ENCODE measurements around the gene TNNI3.
A peak's percentile ranks its signal among the peaks of the same experiment; 100 is the strongest.
"Not testable (repeated sequence)": the region's sequence is repeated elsewhere in the genome, so short reads cannot be mapped to it uniquely, and the experiment has no call there.

TNNI3 gene

GRCh38 chr19:55109527-55110291 is 47.8 kb downstream of the TNNI3 start:
- Histone ChIP-seq H3K27ac (ENCODE audit: insufficient read depth in 1 of 2, low read depth in 1 of 2, low read length in 2 of 2, poor library complexity in 1 of 2, severe bottlenecking in 2 of 2) (no peak overlapping the region), H3K4me3 (ENCODE audit: control insufficient read depth in 1 of 7, extremely low read depth in 1 of 7, insufficient read depth in 4 of 7, low read depth in 2 of 7, low read length in 6 of 7) (no peak overlapping the region), H3K9me3 (ENCODE audit: control extremely low read depth in 1 of 5, control insufficient read depth in 4 of 5, insufficient read depth in 2 of 5, low read depth in 1 of 5, low read length in 4 of 5) (no peaks in the 10 kb centered on the region), H3K27me3 (replicated peaks in 2 of 5; ENCODE audit: control insufficient read depth in 4 of 5, insufficient read depth in 5 of 5, low read length in 4 of 5) (no peaks in the 10 kb centered on the region), H3K36me3 (ENCODE audit: control insufficient read depth in 4 of 4, insufficient read depth in 4 of 4, low read length in 3 of 4) (peaks cover 0 to 34% (median 20%) of the 10 kb centered on the region in 4 experiments), H3K4me1 (ENCODE audit: control extremely low read depth in 1 of 4, control insufficient read depth in 4 of 4, insufficient read depth in 4 of 4, low read length in 3 of 4) (peaks cover 0 to 7% (median 0%) of the 10 kb centered on the region in 4 experiments)
- WGBS (ENCODE audit: insufficient coverage), result 96% methylated on average over 18 of the region's 20 CpGs
- POLR2A ChIA-PET, result no interaction called here
- CTCF ChIA-PET, result no interaction called here
- DNase-seq, result no peak

- H3K9me3 ChIP-seq (ENCODE audit: control extremely low read depth in 1 of 5, control insufficient read depth in 4 of 5, insufficient read depth in 2 of 5, low read depth in 1 of 5, low read length in 4 of 5), result peaks cover 0 to 11% (median 0%) of the 10 kb centered on the region in 5 experiments
- DNase-seq; H3K4me1 ChIP-seq (ENCODE audit: control extremely low read depth in 1 of 4, control insufficient read depth in 4 of 4, insufficient read depth in 4 of 4, low read length in 3 of 4); H3K27me3 ChIP-seq (replicated peaks in 2 of 5; ENCODE audit: control insufficient read depth in 4 of 5, insufficient read depth in 5 of 5, low read length in 4 of 5); H3K4me3 ChIP-seq (ENCODE audit: control insufficient read depth in 1 of 7, extremely low read depth in 1 of 7, insufficient read depth in 4 of 7, low read depth in 2 of 7, low read length in 6 of 7); H3K27ac ChIP-seq (ENCODE audit: insufficient read depth in 1 of 2, low read depth in 1 of 2, low read length in 2 of 2, poor library complexity in 1 of 2, severe bottlenecking in 2 of 2); POLR2A ChIA-PET: not testable (repeated sequence)
- WGBS (ENCODE audit: insufficient coverage), result 93% methylated on average over 2 of the region's 3 CpGs
- peaks cover 5 to 35% (median 24%) of the 10 kb centered on the region in 4 experiments for H3K36me3 ChIP-seq (ENCODE audit: control insufficient read depth in 4 of 4, insufficient read depth in 4 of 4, low read length in 3 of 4)
- CTCF ChIA-PET, result interaction anchor here (4.9 kb wide), 1 partner anchor 18 kb away, joined by 25 read pairs; no protein-coding TSS in a partner anchor
These were observed 50.3 kb downstream of the TNNI3 start for GRCh38 chr19:55107252-55107651.

GRCh38 chr19:55106591-55106990 is 50.9 kb downstream of the TNNI3 start:
- no peaks in the 10 kb centered on the region for H3K27me3 ChIP-seq (replicated peaks in 2 of 5; ENCODE audit: control insufficient read depth in 4 of 5, insufficient read depth in 5 of 5, low read length in 4 of 5)
- H3K4me3 ChIP-seq (ENCODE audit: control insufficient read depth in 1 of 7, extremely low read depth in 1 of 7, insufficient read depth in 4 of 7, low read depth in 2 of 7, low read length in 6 of 7), result no peak overlapping the region
- DNase-seq, result no peak
- 97% methylated on average over 4 of the region's 6 CpGs for WGBS (ENCODE audit: insufficient coverage)
- ChIA-PET POLR2A (no interaction called here), CTCF (interaction anchor here (4.9 kb wide), 1 partner anchor 18 kb away, joined by 25 read pairs; no protein-coding TSS in a partner anchor)
- no peaks in the 10 kb centered on the region for H3K4me1 ChIP-seq (ENCODE audit: control extremely low read depth in 1 of 4, control insufficient read depth in 4 of 4, insufficient read depth in 4 of 4, low read length in 3 of 4)
- H3K9me3 ChIP-seq (ENCODE audit: control extremely low read depth in 1 of 5, control insufficient read depth in 4 of 5, insufficient read depth in 2 of 5, low read depth in 1 of 5, low read length in 4 of 5), result peaks cover 0 to 11% (median 0%) of the 10 kb centered on the region in 5 experiments
- no peak overlapping the region for H3K27ac ChIP-seq (ENCODE audit: insufficient read depth in 1 of 2, low read depth in 1 of 2, low read length in 2 of 2, poor library complexity in 1 of 2, severe bottlenecking in 2 of 2)
- H3K36me3 ChIP-seq (ENCODE audit: control insufficient read depth in 4 of 4, insufficient read depth in 4 of 4, low read length in 3 of 4), result peaks cover 5 to 35% (median 24%) of the 10 kb centered on the region in 4 experiments

- H3K27ac ChIP-seq (ENCODE audit: insufficient read depth in 1 of 2, low read depth in 1 of 2, low read length in 2 of 2, poor library complexity in 1 of 2, severe bottlenecking in 2 of 2), result no peak overlapping the region
- H3K27me3 ChIP-seq (replicated peaks in 2 of 5; ENCODE audit: control insufficient read depth in 4 of 5, insufficient read depth in 5 of 5, low read length in 4 of 5), result no peaks in the 10 kb centered on the region
- H3K4me3 ChIP-seq (ENCODE audit: control insufficient read depth in 1 of 7, extremely low read depth in 1 of 7, insufficient read depth in 4 of 7, low read depth in 2 of 7, low read length in 6 of 7), result no peak overlapping the region
- H3K36me3 ChIP-seq (ENCODE audit: control insufficient read depth in 4 of 4, insufficient read depth in 4 of 4, low read length in 3 of 4), result peaks cover 5 to 38% (median 22%) of the 10 kb centered on the region in 4 experiments
- peaks cover 0 to 11% (median 0%) of the 10 kb centered on the region in 5 experiments for H3K9me3 ChIP-seq (ENCODE audit: control extremely low read depth in 1 of 5, control insufficient read depth in 4 of 5, insufficient read depth in 2 of 5, low read depth in 1 of 5, low read length in 4 of 5)
- ChIA-PET CTCF (interaction anchor here (4.9 kb wide), 1 partner anchor 16 kb away, joined by 25 read pairs; no protein-coding TSS in a partner anchor), POLR2A (interaction anchor here (0.7 kb wide), 1 partner anchor 20 kb away, joined by 3 read pairs; no protein-coding TSS in a partner anchor)
- DNase-seq, result peak in 1 of 3 donors; percentile 25
- H3K4me1 ChIP-seq (ENCODE audit: control extremely low read depth in 1 of 4, control insufficient read depth in 4 of 4, insufficient read depth in 4 of 4, low read length in 3 of 4), result no peaks in the 10 kb centered on the region
- 88% methylated on average over 2 of the region's 2 CpGs for WGBS (ENCODE audit: insufficient coverage)
These were observed 52.3 kb downstream of the TNNI3 start for GRCh38 chr19:55105237-55105636.

- Histone ChIP-seq H3K27ac (ENCODE audit: insufficient read depth in 1 of 2, low read depth in 1 of 2, low read length in 2 of 2, poor library complexity in 1 of 2, severe bottlenecking in 2 of 2) (no peak overlapping the region), H3K36me3 (ENCODE audit: control insufficient read depth in 4 of 4, insufficient read depth in 4 of 4, low read length in 3 of 4) (peaks cover 8 to 37% (median 25%) of the 10 kb centered on the region in 4 experiments), H3K4me3 (ENCODE audit: control insufficient read depth in 1 of 7, extremely low read depth in 1 of 7, insufficient read depth in 4 of 7, low read depth in 2 of 7, low read length in 6 of 7) (no peak overlapping the region), H3K9me3 (ENCODE audit: control extremely low read depth in 1 of 5, control insufficient read depth in 4 of 5, insufficient read depth in 2 of 5, low read depth in 1 of 5, low read length in 4 of 5) (peaks cover 0 to 11% (median 0%) of the 10 kb centered on the region in 5 experiments), H3K27me3 (replicated peaks in 2 of 5; ENCODE audit: control insufficient read depth in 4 of 5, insufficient read depth in 5 of 5, low read length in 4 of 5) (no peaks in the 10 kb centered on the region), H3K4me1 (ENCODE audit: control extremely low read depth in 1 of 4, control insufficient read depth in 4 of 4, insufficient read depth in 4 of 4, low read length in 3 of 4) (peaks cover 0 to 10% (median 4%) of the 10 kb centered on the region in 4 experiments)
- CTCF ChIA-PET, result interaction anchor here (4.9 kb wide), 1 partner anchor 14 kb away, joined by 25 read pairs; no protein-coding TSS in a partner anchor
- 100% methylated on average over 7 of the region's 9 CpGs for WGBS (ENCODE audit: insufficient coverage)
- DNase-seq, result no peak
- POLR2A ChIA-PET, result no interaction called here
These were observed 54.3 kb downstream of the TNNI3 start for GRCh38 chr19:55103190-55103589.
